K562 (cell line): Measurements from ENCODE around the gene FABP3. TPM values are rescaled to one million over a fixed set of nuclear protein-coding genes. Genes with fewer than 3 reads are reported as not detected.
A peak's percentile ranks its signal among the peaks of the same experiment; 100 is the strongest.

Source experiments
- BRCA1 ChIP-seq, 2 experiments: fragments of 450-650 bp in 1 of 2; sonication (generic) in 1 of 2; formaldehyde crosslinking in 1 of 2; IDR thresholded peaks; 2 replicates each; pipeline versions ENCODE4 v1.5.0 to v1.6.1; 2017 to 2020; ENCODE audit warnings: mild to moderate bottlenecking in 1 of 2, missing genetic modification reagents in 1 of 2
- CEBPG ChIP-seq, 3 experiments: fragments of 200-800 bp in 1 of 3; sonication (Bioruptor generic) in 1 of 3; sonication (generic) in 1 of 3; formaldehyde crosslinking in 1 of 3; IDR thresholded peaks in 2 of 3; conservative IDR thresholded peaks in 1 of 3; 2 replicates each; pipeline versions ENCODE4 v1.6.1 to v1.8.0; 2016 to 2022; ENCODE audit warnings: missing compliant biosample characterization in 2 of 3, missing genetic modification characterization in 2 of 3, mild to moderate bottlenecking in 1 of 3, missing genetic modification reagents in 1 of 3
- CHCHD3 ChIP-seq: fragments of 250-450 bp; sonication (Bioruptor Pico); IDR thresholded peaks from 2 replicates; pipeline ENCODE4 v2.1.2; 2022; ENCODE audit warnings: mild to moderate bottlenecking
- CREB1 ChIP-seq, 2 experiments: sonication (generic) in 1 of 2; formaldehyde crosslinking in 1 of 2; IDR thresholded peaks; 2 replicates each; pipeline versions ENCODE4 v1.6.1 to v1.8.0; 2012 to 2022; ENCODE audit warnings: inconsistent platforms in 1 of 2, mild to moderate bottlenecking in 1 of 2, missing genetic modification reagents in 1 of 2, moderate library complexity in 1 of 2
- EHMT2 ChIP-seq: fragments of 450-650 bp; IDR thresholded peaks from 2 replicates; pipeline ENCODE4 v1.6.1; 2018; ENCODE audit warnings: antibody characterized with exemption
- FUS ChIP-seq: fragments of 200-400 bp; formaldehyde crosslinking; optimal IDR thresholded peaks from 2 replicates; pipeline ENCODE3; 2017; ENCODE audit warnings: low read depth, low read length
- MAFG ChIP-seq: fragments of 450-650 bp; conservative IDR thresholded peaks from 2 replicates; pipeline ENCODE4 v1.6.1; 2016; ENCODE audit warnings: missing genetic modification characterization, missing compliant biosample characterization
- MYNN ChIP-seq, 2 experiments: sonication (generic); formaldehyde crosslinking in 1 of 2; IDR thresholded peaks; 2 replicates each; pipeline versions ENCODE4 v1.5.0 to v1.6.1; 2016 to 2020; ENCODE audit warnings: antibody characterized with exemption in 1 of 2, missing genetic modification reagents in 1 of 2
- PCBP1 ChIP-seq: fragments of 200-400 bp; formaldehyde crosslinking; IDR thresholded peaks from 2 replicates; pipeline ENCODE4 v1.6.1; 2018; ENCODE audit warnings: mild to moderate bottlenecking, low read depth, low read length; ENCODE audit not compliant: poor library complexity, severe bottlenecking
- POLR3G ChIP-seq: IDR thresholded peaks from 2 replicates; pipeline ENCODE4 v1.6.1; 2011; ENCODE audit not compliant: insufficient read length, insufficient replicate concordance; ENCODE audit errors: extremely low read depth
- TAF7 ChIP-seq: fragments of 450-650 bp; IDR thresholded peaks from 2 replicates; pipeline ENCODE4 v1.6.1; 2016; ENCODE audit warnings: missing genetic modification characterization, missing compliant biosample characterization
- TCF7 ChIP-seq: sonication (generic); IDR thresholded peaks from 2 replicates; pipeline ENCODE4 v1.6.1; 2016; ENCODE audit warnings: antibody characterized with exemption, borderline replicate concordance
- TEAD4 ChIP-seq, 2 experiments: sonication (generic) in 1 of 2; formaldehyde crosslinking in 1 of 2; IDR thresholded peaks; 2 replicates each; pipeline versions ENCODE4 v1.6.1 to v1.8.0; 2012 to 2022; ENCODE audit warnings: borderline replicate concordance in 1 of 2, inconsistent platforms in 1 of 2, low read length in 1 of 2, mild to moderate bottlenecking in 1 of 2, missing genetic modification reagents in 1 of 2
- TOE1 ChIP-seq, 2 experiments: fragments of 450-650 bp in 1 of 2; sonication (generic) in 1 of 2; formaldehyde crosslinking in 1 of 2; IDR thresholded peaks; 2 replicates each; pipeline versions ENCODE4 v1.7.1 to v1.8.0; 2016 to 2022; ENCODE audit warnings: borderline replicate concordance in 2 of 2, mild to moderate bottlenecking in 2 of 2, antibody characterized with exemption in 1 of 2, inconsistent platforms in 1 of 2, low read depth in 1 of 2, missing genetic modification reagents in 1 of 2, moderate library complexity in 1 of 2
- ZFPM2 ChIP-seq: fragments of 250-450 bp; sonication (Bioruptor Pico); IDR thresholded peaks from 2 replicates; pipeline ENCODE4 v1.5.1; 2022; ENCODE audit warnings: mild to moderate bottlenecking
- ZNF134 ChIP-seq: fragments of 250-450 bp; sonication (Bioruptor Pico); conservative IDR thresholded peaks from 2 replicates; pipeline ENCODE4 v1.4.0; 2020
- polyA plus RNA-seq, 8 experiments: library from polyadenylated mRNA; depleted of rRNA in 4 of 8; stranded (reverse) in 5 of 8; unstranded in 3 of 8; fragments of >200 nt; fragmentation: Nextera tagmentation in 2 of 8; fragmentation: Illumina TruSeq in 1 of 8; extraction: Ambion mirVana in 2 of 8; extraction: Trizol in 1 of 8; gene quantifications; 2 replicates each; pipeline versions ENCODE4 v1.2.1 to v1.2.3, GENCODE V29; 2011 to 2014; ENCODE audit warnings: inconsistent platforms in 1 of 8, missing spikeins in 1 of 8
- total RNA-seq, 7 experiments: library from RNA; depleted of rRNA in 6 of 7; stranded (reverse); fragments of >200 nt in 6 of 7; fragmentation: Illumina TruSeq in 2 of 7; extraction: Trizol in 2 of 7; gene quantifications; 2 replicates each; pipeline versions ENCODE4 v1.2.1 to v1.2.3, GENCODE V29; 2011 to 2021; ENCODE audit warnings: low replicate concordance in 1 of 7
- TF ChIP-seq, protein P1 (sequence below): fragments of 450-650 bp; IDR thresholded peaks from 2 replicates; pipeline ENCODE4 v1.6.1; 2016; ENCODE audit warnings: low read depth, mild to moderate bottlenecking, moderate library complexity
- TF ChIP-seq, protein P2 (sequence below): fragments of 450-650 bp; IDR thresholded peaks from one replicate; pipeline ENCODE4 v1.6.1; 2018; ENCODE audit warnings: mild to moderate bottlenecking, moderate library complexity; ENCODE audit not compliant: partially characterized antibody
- TF ChIP-seq, protein P3 (sequence below): fragments of 250-450 bp; sonication (Bioruptor Pico); IDR thresholded peaks from 2 replicates; pipeline ENCODE4 v1.6.1; 2021; ENCODE audit warnings: mild to moderate bottlenecking

The FABP3 gene
- total and polyA plus RNA-seq, 9 of the 15 experiments (the other 6 are each of a cell fraction or from before 2014, with no cell fraction given) = 0.22 TPM; not detected in 8

DNA sequence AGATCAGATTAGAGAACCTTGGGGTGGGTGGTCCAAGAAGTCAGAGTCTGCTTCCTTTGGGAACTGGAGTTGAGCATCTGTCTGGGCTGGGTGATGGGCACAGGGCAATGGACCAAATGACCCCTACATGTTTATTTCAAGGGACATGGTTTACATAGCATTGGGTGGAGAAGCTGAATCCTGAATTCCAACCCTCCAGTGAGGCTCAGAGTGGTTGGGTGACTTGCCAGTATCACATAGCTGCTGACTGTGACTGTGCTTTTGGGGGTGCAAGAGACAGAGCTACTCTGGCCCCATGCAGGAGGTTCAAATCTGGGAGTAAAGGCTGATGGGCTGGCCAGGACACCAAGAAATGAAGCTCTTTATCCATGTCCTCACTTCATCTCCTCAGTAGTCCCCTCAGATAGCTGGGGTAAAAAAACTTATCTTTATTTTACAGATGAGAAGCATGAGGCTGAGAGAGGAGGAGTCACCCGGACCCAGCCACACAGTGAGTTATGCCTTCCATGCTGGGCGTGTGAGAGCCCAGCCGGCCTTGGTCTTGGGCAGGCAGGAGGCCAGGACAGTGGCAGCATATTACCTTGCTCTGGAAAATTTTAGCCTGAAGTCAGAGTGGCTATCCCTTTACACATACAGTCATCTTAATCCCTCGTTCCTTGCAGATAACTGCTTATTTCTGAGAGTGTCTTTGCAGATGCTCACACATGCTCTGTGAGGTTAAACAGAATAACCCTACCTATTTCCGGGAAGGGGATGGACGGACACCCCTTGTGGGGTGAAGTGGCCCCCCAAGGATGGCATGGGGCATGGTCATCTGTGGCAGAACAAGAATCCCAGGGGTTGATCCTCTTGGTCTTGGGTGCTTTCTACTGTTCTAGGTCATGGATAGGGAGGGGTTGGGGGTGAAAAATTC is 37.3 kb upstream of the FABP3 start (continued):
- TF ChIP-seq MYNN (IDR thresholded peaks at IDR 0.05) (no peak), MYNN (CRISPR knock-in tag; IDR thresholded peaks at IDR 0.05) (no peak), FUS (no peak), CHCHD3 (no peak), TEAD4 (IDR thresholded peaks at IDR 0.05; ENCODE audit: low read length) (peak; percentile 18; the same call in 1 of the 2 replicates), TEAD4 (CRISPR knock-in tag; IDR thresholded peaks at IDR 0.05; ENCODE audit: borderline replicate concordance) (no peak), PCBP1 (no peak), EHMT2 (no peak), ZFPM2 (CRISPR knock-in tag) (no peak), CEBPG (CRISPR knock-in tag; IDR thresholded peaks at IDR 0.05) (no peak), CEBPG (tag; conservative IDR thresholded peaks at IDR 0.05 in 1 of 2, IDR thresholded peaks at IDR 0.05 in 1 of 2) (no peak), MAFG (no peak), BRCA1 (IDR thresholded peaks at IDR 0.05) (no peak), BRCA1 (CRISPR knock-in tag; IDR thresholded peaks at IDR 0.05) (no peak), TAF7 (no peak), CREB1 (IDR thresholded peaks at IDR 0.05) (no peak), CREB1 (CRISPR knock-in tag; IDR thresholded peaks at IDR 0.05) (no peak), ZNF134 (no peak), POLR3G (no peak), TCF7 (no peak), TOE1 (IDR thresholded peaks at IDR 0.05; ENCODE audit: borderline replicate concordance) (no peak), TOE1 (CRISPR knock-in tag; IDR thresholded peaks at IDR 0.05; ENCODE audit: borderline replicate concordance, low read depth) (no peak)
- TF ChIP-seq, protein P1, sequence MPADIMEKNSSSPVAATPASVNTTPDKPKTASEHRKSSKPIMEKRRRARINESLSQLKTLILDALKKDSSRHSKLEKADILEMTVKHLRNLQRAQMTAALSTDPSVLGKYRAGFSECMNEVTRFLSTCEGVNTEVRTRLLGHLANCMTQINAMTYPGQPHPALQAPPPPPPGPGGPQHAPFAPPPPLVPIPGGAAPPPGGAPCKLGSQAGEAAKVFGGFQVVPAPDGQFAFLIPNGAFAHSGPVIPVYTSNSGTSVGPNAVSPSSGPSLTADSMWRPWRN = no peak
- TF ChIP-seq, protein P2, sequence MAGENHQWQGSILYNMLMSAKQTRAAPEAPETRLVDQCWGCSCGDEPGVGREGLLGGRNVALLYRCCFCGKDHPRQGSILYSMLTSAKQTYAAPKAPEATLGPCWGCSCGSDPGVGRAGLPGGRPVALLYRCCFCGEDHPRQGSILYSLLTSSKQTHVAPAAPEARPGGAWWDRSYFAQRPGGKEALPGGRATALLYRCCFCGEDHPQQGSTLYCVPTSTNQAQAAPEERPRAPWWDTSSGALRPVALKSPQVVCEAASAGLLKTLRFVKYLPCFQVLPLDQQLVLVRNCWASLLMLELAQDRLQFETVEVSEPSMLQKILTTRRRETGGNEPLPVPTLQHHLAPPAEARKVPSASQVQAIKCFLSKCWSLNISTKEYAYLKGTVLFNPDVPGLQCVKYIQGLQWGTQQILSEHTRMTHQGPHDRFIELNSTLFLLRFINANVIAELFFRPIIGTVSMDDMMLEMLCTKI = no peak
- TF ChIP-seq, protein P3, sequence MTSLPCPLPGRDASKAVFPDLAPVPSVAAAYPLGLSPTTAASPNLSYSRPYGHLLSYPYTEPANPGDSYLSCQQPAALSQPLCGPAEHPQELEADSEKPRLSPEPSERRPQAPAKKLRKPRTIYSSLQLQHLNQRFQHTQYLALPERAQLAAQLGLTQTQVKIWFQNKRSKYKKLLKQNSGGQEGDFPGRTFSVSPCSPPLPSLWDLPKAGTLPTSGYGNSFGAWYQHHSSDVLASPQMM = no peak
